CD14-positive monocyte (primary cell): ENCODE data around the gene PHRF1. TPM values are rescaled to one million over a fixed set of nuclear protein-coding genes. Genes with fewer than 3 reads are reported as not detected.

Experiments
- DNase-seq, 3 donors: peaks; one replicate each; pipeline ENCODE4 v3.0.0-alpha.2; 2011 to 2022
- H2AFZ ChIP-seq: 2 replicates; pipeline ENCODE4 v1.6.0; 2012; ENCODE audit warnings: mild to moderate bottlenecking, low read depth, low read length, inconsistent platforms; ENCODE audit not compliant: insufficient read depth, poor library complexity, severe bottlenecking
- H3K27ac ChIP-seq, 2 donors: 1 replicate in 1 of 2; 2 replicates in 1 of 2; pipeline ENCODE4 v1.5.1; 2012 to 2013; ENCODE audit warnings: low read length in 2 of 2, control low read depth in 1 of 2, inconsistent platforms in 1 of 2, low read depth in 1 of 2, mild to moderate bottlenecking in 1 of 2
- H3K27me3 ChIP-seq, 2 donors: one replicate each; pipeline versions ENCODE4 v1.6.0 to v1.6.1; 2011 to 2013; ENCODE audit warnings: low read length in 2 of 2; ENCODE audit not compliant: control insufficient read depth in 2 of 2, insufficient read depth in 2 of 2
- H3K36me3 ChIP-seq, 2 donors: replicated peaks in 1 of 2; 1 replicate in 1 of 2; 2 replicates in 1 of 2; pipeline versions ENCODE4 v1.5.1 to v1.6.1; 2012 to 2013; ENCODE audit warnings: low read length in 2 of 2, control low read depth in 1 of 2, inconsistent platforms in 1 of 2, mild to moderate bottlenecking in 1 of 2; ENCODE audit not compliant: insufficient read depth in 2 of 2, control insufficient read depth in 1 of 2
- H3K4me1 ChIP-seq, 2 donors: 1 replicate in 1 of 2; 2 replicates in 1 of 2; pipeline versions ENCODE4 v1.5.1 to v1.6.1; 2012 to 2013; ENCODE audit warnings: low read length in 2 of 2, control low read depth in 1 of 2, inconsistent platforms in 1 of 2, mild to moderate bottlenecking in 1 of 2, moderate library complexity in 1 of 2; ENCODE audit not compliant: insufficient read depth in 2 of 2, control insufficient read depth in 1 of 2
- H3K4me2 ChIP-seq: replicated peaks from 2 replicates; pipeline ENCODE3; 2012; ENCODE audit warnings: low read length, moderate library complexity, mild to moderate bottlenecking; ENCODE audit not compliant: poor library complexity, severe bottlenecking; ENCODE audit errors: extremely low read depth
- H3K4me3 ChIP-seq, 3 experiments: fragments of 200-600 bp in 1 of 3; sonication (generic) in 1 of 3; replicated peaks in 1 of 3; 1 replicate in 2 of 3; 2 replicates in 1 of 3; pipeline ENCODE4 v1.5.1; 2011 to 2013; ENCODE audit warnings: low read length in 3 of 3, mild to moderate bottlenecking in 3 of 3, control low read depth in 2 of 3, low read depth in 2 of 3, inconsistent platforms in 1 of 3, moderate library complexity in 1 of 3
- H3K79me2 ChIP-seq: 2 replicates; pipeline ENCODE4 v1.6.0; 2012; ENCODE audit warnings: mild to moderate bottlenecking, control low read depth, inconsistent platforms, low read length, moderate library complexity; ENCODE audit not compliant: insufficient read depth
- H3K9ac ChIP-seq: 2 replicates; pipeline ENCODE4 v1.6.0; 2017; ENCODE audit warnings: low read length, mild to moderate bottlenecking; ENCODE audit not compliant: insufficient read depth, poor library complexity, severe bottlenecking
- H3K9me3 ChIP-seq, 2 donors: replicated peaks in 1 of 2; 1 replicate in 1 of 2; 2 replicates in 1 of 2; pipeline versions ENCODE4 v1.5.1 to v1.6.1; 2012 to 2013; ENCODE audit warnings: low read length in 2 of 2, control low read depth in 1 of 2; ENCODE audit not compliant: control insufficient read depth in 1 of 2, insufficient read depth in 1 of 2
- H4K20me1 ChIP-seq: 2 replicates; pipeline ENCODE4 v1.6.0; 2012; ENCODE audit warnings: mild to moderate bottlenecking, low read length, control low read depth, moderate library complexity; ENCODE audit not compliant: insufficient read depth
- H3K27ac Mint-ChIP-seq, 7 donors: one replicate each; pipeline ENCODE4 v1.8.0; 2020; ENCODE audit warnings: mild to moderate bottlenecking in 7 of 7, mixed read lengths in 7 of 7, moderate library complexity in 6 of 7, inconsistent platforms in 2 of 7
- H3K27me3 Mint-ChIP-seq, 3 donors: one replicate each; pipeline ENCODE4 v1.8.0; 2021 to 2022; ENCODE audit warnings: low read depth in 3 of 3, mild to moderate bottlenecking in 3 of 3, mixed read lengths in 3 of 3, moderate library complexity in 3 of 3, inconsistent platforms in 1 of 3
- H3K36me3 Mint-ChIP-seq, 2 donors: one replicate each; pipeline ENCODE4 v1.8.0; 2020; ENCODE audit warnings: mixed read lengths in 2 of 2, inconsistent platforms in 1 of 2, mild to moderate bottlenecking in 1 of 2
- H3K4me1 Mint-ChIP-seq: one replicate; pipeline ENCODE4 v1.8.0; 2020; ENCODE audit warnings: mild to moderate bottlenecking, mixed read lengths
- H3K4me3 Mint-ChIP-seq, 2 donors: one replicate each; pipeline ENCODE4 v1.8.0; 2020; ENCODE audit warnings: mild to moderate bottlenecking in 2 of 2, mixed read lengths in 2 of 2, moderate library complexity in 1 of 2
- H3K9me3 Mint-ChIP-seq, 7 donors: one replicate each; pipeline ENCODE4 v1.8.0; 2020 to 2022; ENCODE audit warnings: mixed read lengths in 7 of 7, mild to moderate bottlenecking in 6 of 7, moderate library complexity in 6 of 7, inconsistent platforms in 2 of 7
- CTCF ChIP-seq: fragments of 200-600 bp; IDR thresholded peaks from one replicate; pipeline ENCODE4 v1.8.0; 2022; ENCODE audit warnings: antibody characterized with exemption, mild to moderate bottlenecking
- WGBS: methylation state at CpG from one replicate; pipeline ENCODE4 v1.1.5; 2013; ENCODE audit warnings: missing lambda C conversion rate; ENCODE audit not compliant: insufficient coverage; 5-methylcytosine and 5-hydroxymethylcytosine counted together
- intact Hi-C, 2 donors: fragments of 100-400 bp; cut with micrococcal nuclease; formaldehyde crosslinking; loops; one replicate each; pipeline versions ENCODE4 v1.15.0 to v1.15.1; 2023
- polyA plus RNA-seq, 3 donors: library from polyadenylated mRNA; depleted of rRNA in 1 of 3; unstranded in 2 of 3; stranded (reverse) in 1 of 3; fragments of 300-500 nt in 2 of 3; fragments of >200 nt in 1 of 3; fragmentation: Illumina TruSeq in 2 of 3; gene quantifications; 1 replicate in 2 of 3; 2 replicates in 1 of 3; pipeline ENCODE4 v1.2.3, GENCODE V29; 2012 to 2021

PHRF1 gene
- polyA plus RNA-seq, 3 donors: 1.3 to 11.1 (median 3.3) TPM

DNA sequence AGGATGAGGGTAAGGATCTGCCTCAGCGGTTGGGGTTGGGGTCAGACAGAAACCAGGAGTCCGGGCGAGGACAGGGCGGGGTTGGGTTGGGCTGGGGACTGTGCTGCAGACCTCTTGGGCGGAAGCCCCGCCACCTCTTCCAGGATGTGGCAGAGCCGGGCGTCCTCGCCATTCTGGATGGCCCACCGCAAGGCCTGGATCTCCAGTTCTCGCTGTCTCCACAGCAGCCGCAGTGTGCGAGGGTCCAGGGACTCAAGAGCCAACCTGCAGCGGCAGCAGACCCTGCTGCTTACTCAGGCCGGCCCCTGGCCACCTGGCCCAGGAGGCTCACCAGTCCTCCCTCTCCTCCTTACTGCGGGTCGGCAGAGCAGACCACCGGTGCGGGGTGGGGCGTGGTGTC, 17.8 kb upstream of the PHRF1 start:
- Histone ChIP-seq H3K36me3 (peaks cover 0 to 5% of the 10 kb centered on the region in 2 donors), H2AFZ (no peak overlapping the region), H3K4me1 (peaks cover 16 to 45% of the 10 kb centered on the region in 2 donors), H3K4me3 (no peak overlapping the region), H3K27ac (no peak overlapping the region), H3K4me2 (no peak overlapping the region), H3K9ac (no peak overlapping the region), H3K9me3 (peaks cover 0 to 8% of the 10 kb centered on the region in 2 donors), H4K20me1 (peaks cover 15% of the 10 kb centered on the region), H3K79me2 (peaks cover 3% of the 10 kb centered on the region), H3K27me3 (peaks cover 4 to 50% of the 10 kb centered on the region in 2 donors)
- peaks cover 28 to 61% (median 41%) of the 10 kb centered on the region in 3 donors for H3K27me3 Mint-ChIP-seq
- H3K4me1 Mint-ChIP-seq: peaks cover 18% of the 10 kb centered on the region
- H3K4me3 Mint-ChIP-seq: peak overlapping the region in 1 of 2 donors; percentile 53
- intact Hi-C loops: no loop called here
- no peak overlapping the region for H3K27ac Mint-ChIP-seq
- peaks cover 0 to 10% (median 2%) of the 10 kb centered on the region in 7 donors for H3K9me3 Mint-ChIP-seq
- WGBS: 92% methylated on average over 17 of the region's 20 CpGs
- no peak for TF ChIP-seq CTCF
- no peak for DNase-seq
- peaks cover 1 to 4% of the 10 kb centered on the region in 2 donors for H3K36me3 Mint-ChIP-seq

- H3K9me3 Mint-ChIP-seq: peaks cover 0 to 10% (median 2%) of the 10 kb centered on the region in 7 donors
- Histone ChIP-seq H3K79me2 (peaks cover 3% of the 10 kb centered on the region), H3K4me1 (peaks cover 16 to 45% of the 10 kb centered on the region in 2 donors), H3K4me3 (no peak overlapping the region), H3K27ac (no peak overlapping the region), H3K36me3 (peaks cover 0 to 11% of the 10 kb centered on the region in 2 donors), H3K4me2 (no peak overlapping the region), H4K20me1 (peaks cover 20% of the 10 kb centered on the region), H2AFZ (no peak overlapping the region), H3K9me3 (peaks cover 0 to 8% of the 10 kb centered on the region in 2 donors), H3K9ac (no peak overlapping the region), H3K27me3 (peaks cover 4 to 45% of the 10 kb centered on the region in 2 donors)
- H3K4me1 Mint-ChIP-seq: peaks cover 18% of the 10 kb centered on the region
- 87% methylated on average over 9 of the region's 15 CpGs for WGBS
- no peak for DNase-seq
- H3K27ac Mint-ChIP-seq: no peak overlapping the region
- intact Hi-C loops: no loop called here
- peaks cover 26 to 55% (median 35%) of the 10 kb centered on the region in 3 donors for H3K27me3 Mint-ChIP-seq
- peaks cover 5 to 9% of the 10 kb centered on the region in 2 donors for H3K36me3 Mint-ChIP-seq
- peak overlapping the region in 1 of 2 donors; percentile 53 for H3K4me3 Mint-ChIP-seq
- TF ChIP-seq CTCF: no peak
Observed at GRCh38 chr11:559020-559620, 17.1 kb upstream of the PHRF1 start.
